ENCODE data around the gene TGFBR1.
"Not testable (repeated sequence)": the region's sequence is repeated elsewhere in the genome, so short reads cannot be mapped to it uniquely, and the experiment has no call there.

The TGFBR1 gene

GRCh38 chr9:99193466-99193821 lies 88.5 kb downstream of the TGFBR1 start:
- no peak for DNase-seq (ENCODE audit: low read depth)
- TF ChIP-seq CTCF (conservative IDR thresholded peaks at IDR 0.05; ENCODE audit: low read depth, low read length) = no peak
- no peak overlapping the region for H3K4me3 ChIP-seq (ENCODE audit: low read length)

GRCh38 chr9:99196484-99196883 lies 91.6 kb downstream of the TGFBR1 start:
- not testable (repeated sequence) for H3K4me3 ChIP-seq (ENCODE audit: low read length); DNase-seq (ENCODE audit: low read depth)

- no peak overlapping the region for H3K4me3 ChIP-seq (ENCODE audit: low read length)
- no peak for DNase-seq (ENCODE audit: low read depth)
- TF ChIP-seq CTCF (conservative IDR thresholded peaks at IDR 0.05; ENCODE audit: low read depth, low read length) = no peak
Observed at GRCh38 chr9:99197124-99197630, 92.3 kb downstream of the TGFBR1 start.

- H3K4me3 ChIP-seq (ENCODE audit: low read length) = no peak overlapping the region
- DNase-seq (ENCODE audit: low read depth) = no peak
- TF ChIP-seq CTCF (conservative IDR thresholded peaks at IDR 0.05; ENCODE audit: low read depth, low read length) = no peak
Observed at GRCh38 chr9:99197987-99198386, 93.1 kb downstream of the TGFBR1 start.

- H3K4me3 ChIP-seq (ENCODE audit: low read length) = no peak overlapping the region
- TF ChIP-seq CTCF (conservative IDR thresholded peaks at IDR 0.05; ENCODE audit: low read depth, low read length) = no peak
- DNase-seq (ENCODE audit: low read depth) = no peak
Observed at GRCh38 chr9:99199938-99200539, 95.1 kb downstream of the TGFBR1 start.

- no peak overlapping the region for H3K4me3 ChIP-seq (ENCODE audit: low read length)
- no peak for TF ChIP-seq CTCF (conservative IDR thresholded peaks at IDR 0.05; ENCODE audit: low read depth, low read length)
- DNase-seq (ENCODE audit: low read depth) = no peak
Observed at GRCh38 chr9:99201603-99202002, 96.7 kb downstream of the TGFBR1 start.
